BLaER1 treated with 17β-estradiol and CSF1 and Interleukin-3, amounts not matched to agents 10 nM and 100 nM (cell line): ENCODE measurements around the gene PTPRE.

Experiments
- H3K27ac ChIP-seq, 11 experiments: shearing (Covaris generic); formaldehyde crosslinking; 2 replicates each; pipeline ENCODE4 v1.8.1; 2022
- H3K27me3 ChIP-seq, 11 experiments: shearing (Covaris generic); formaldehyde crosslinking; 2 replicates each; pipeline ENCODE4 v1.8.1; 2022
- H3K36me3 ChIP-seq, 11 experiments: shearing (Covaris generic); formaldehyde crosslinking; 2 replicates each; pipeline ENCODE4 v1.8.1; 2022
- H3K4me1 ChIP-seq, 10 experiments: shearing (Covaris generic); formaldehyde crosslinking; 2 replicates each; pipeline ENCODE4 v1.8.1; 2022
- H3K4me2 ChIP-seq, 11 experiments: shearing (Covaris generic); formaldehyde crosslinking; 2 replicates each; pipeline ENCODE4 v1.8.1; 2022
- H3K4me3 ChIP-seq, 10 experiments: shearing (Covaris generic); formaldehyde crosslinking; 2 replicates each; pipeline ENCODE4 v1.8.1; 2022
- H3K9ac ChIP-seq, 11 experiments: shearing (Covaris generic); formaldehyde crosslinking; 2 replicates each; pipeline ENCODE4 v1.8.1; 2022
- H3K9me3 ChIP-seq, 11 experiments: shearing (Covaris generic); formaldehyde crosslinking; replicated peaks in 1 of 11; 2 replicates each; pipeline ENCODE4 v1.8.1; 2022
- H4K20me1 ChIP-seq, 11 experiments: shearing (Covaris generic); formaldehyde crosslinking; 2 replicates each; pipeline ENCODE4 v1.8.1; 2022
- Cebpa-rat ChIP-seq, 11 experiments: shearing (Covaris generic); IDR thresholded peaks; 2 replicates each; pipeline ENCODE4 v1.8.1; 2022

The PTPRE gene

GRCh38 chr10:128121750-128122412 is 215.0 kb downstream of the PTPRE start:
- Histone ChIP-seq H3K4me2 (peak overlapping the region in 9 of 11 experiments; percentile 19 to 100 (median 96); a peak in 12 of 22 replicates), H3K36me3 (peaks cover 0 to 77% (median 70%) of the 10 kb centered on the region in 11 experiments; a peak in 18 of 22 replicates), H3K27me3 (no peaks in the 10 kb centered on the region), H3K4me1 (peaks cover 26 to 44% (median 38%) of the 10 kb centered on the region in 10 experiments), H3K9ac (no peak overlapping the region), H3K4me3 (no peak overlapping the region), H3K27ac (0 out of 22 replicates have a peak overlapping the region, but pooled peaks of 1 of the 11 experiments have one; percentile 1), H4K20me1 (peaks cover 0 to 68% (median 56%) of the 10 kb centered on the region in 11 experiments; a peak in 18 of 22 replicates), H3K9me3 (no peaks in the 10 kb centered on the region)
- no peak for TF ChIP-seq Cebpa-rat (IDR thresholded peaks at IDR 0.05)

- H3K9ac ChIP-seq, result no peak overlapping the region
- H3K4me2 ChIP-seq, result peak overlapping the region; percentile 35 to 100 (median 96); a peak in 20 of 22 replicates
- peaks cover 33 to 47% (median 44%) of the 10 kb centered on the region in 10 experiments for H3K4me1 ChIP-seq
- H4K20me1 ChIP-seq, result peaks cover 0 to 57% (median 46%) of the 10 kb centered on the region in 11 experiments; a peak in 17 of 22 replicates
- 0 out of 22 replicates have a peak, but pooled peaks cover 0 to under 1% (median 0%) of the 10 kb centered on the region in 11 experiments for H3K27me3 ChIP-seq
- H3K27ac ChIP-seq, result peak overlapping the region in 3 of 11 experiments; percentile 7 to 16 (median 8); a peak in 3 of 22 replicates
- H3K9me3 ChIP-seq, result no peaks in the 10 kb centered on the region
- peak overlapping the region in 4 of 10 experiments; percentile 82 to 97 (median 96); a peak in 5 of 20 replicates for H3K4me3 ChIP-seq
- TF ChIP-seq Cebpa-rat (IDR thresholded peaks at IDR 0.05), result no peak
- peaks cover 0 to 66% (median 59%) of the 10 kb centered on the region in 11 experiments; a peak in 18 of 22 replicates for H3K36me3 ChIP-seq
Observed at GRCh38 chr10:128122931-128123330, 216.0 kb downstream of the PTPRE start.

GRCh38 chr10:128123846-128124245 is 216.9 kb downstream of the PTPRE start:
- H3K4me1 ChIP-seq, result peaks cover 35 to 47% (median 44%) of the 10 kb centered on the region in 10 experiments
- H3K36me3 ChIP-seq, result peaks cover 0 to 57% (median 50%) of the 10 kb centered on the region in 11 experiments; a peak in 18 of 22 replicates
- peaks cover 0 to 49% (median 38%) of the 10 kb centered on the region in 11 experiments; a peak in 17 of 22 replicates for H4K20me1 ChIP-seq
- H3K4me3 ChIP-seq, result peak overlapping the region in 9 of 10 experiments; percentile 75 to 100 (median 95); a peak in 16 of 20 replicates
- peak overlapping the region; percentile 94 to 100 (median 99) for H3K4me2 ChIP-seq
- H3K27me3 ChIP-seq, result 0 out of 22 replicates have a peak, but pooled peaks cover 0 to 3% (median 0%) of the 10 kb centered on the region in 11 experiments
- no peak for TF ChIP-seq Cebpa-rat (IDR thresholded peaks at IDR 0.05)
- no peaks in the 10 kb centered on the region for H3K9me3 ChIP-seq
- H3K27ac ChIP-seq, result peak overlapping the region in 8 of 11 experiments; percentile 7 to 99 (median 93); a peak in 10 of 22 replicates
- H3K9ac ChIP-seq, result peak overlapping the region in 9 of 11 experiments; percentile 89 to 100 (median 99); a peak in 16 of 22 replicates

- Histone ChIP-seq H4K20me1 (peaks cover 0 to 40% (median 29%) of the 10 kb centered on the region in 11 experiments; a peak in 17 of 22 replicates), H3K4me3 (peak overlapping the region; percentile 75 to 100 (median 93)), H3K36me3 (peaks cover 0 to 46% (median 39%) of the 10 kb centered on the region in 11 experiments; a peak in 17 of 22 replicates), H3K9ac (peak overlapping the region; percentile 86 to 100 (median 98)), H3K27me3 (0 out of 22 replicates have a peak, but pooled peaks cover 0 to 3% (median 0%) of the 10 kb centered on the region in 11 experiments), H3K4me1 (peaks cover 35 to 47% (median 44%) of the 10 kb centered on the region in 10 experiments), H3K27ac (peak overlapping the region in 10 of 11 experiments; percentile 69 to 99 (median 98); a peak in 19 of 22 replicates), H3K4me2 (peak overlapping the region; percentile 94 to 100 (median 99)), H3K9me3 (no peaks in the 10 kb centered on the region)
- TF ChIP-seq Cebpa-rat (IDR thresholded peaks at IDR 0.05), result no peak
Observed at GRCh38 chr10:128124813-128125403, 218.0 kb downstream of the PTPRE start.

- Histone ChIP-seq H3K9me3 (no peaks in the 10 kb centered on the region), H3K4me2 (peak overlapping the region; percentile 94 to 100 (median 99)), H3K27ac (peak overlapping the region; percentile 25 to 99 (median 97); a peak in 20 of 22 replicates), H4K20me1 (peaks cover 0 to 35% (median 24%) of the 10 kb centered on the region in 11 experiments; a peak in 16 of 22 replicates), H3K9ac (peak overlapping the region; percentile 86 to 100 (median 98)), H3K4me3 (peak overlapping the region; percentile 75 to 100 (median 93)), H3K4me1 (peaks cover 35 to 47% (median 44%) of the 10 kb centered on the region in 10 experiments), H3K36me3 (peaks cover 0 to 41% (median 34%) of the 10 kb centered on the region in 11 experiments; a peak in 17 of 22 replicates), H3K27me3 (0 out of 22 replicates have a peak, but pooled peaks cover 0 to 3% (median 0%) of the 10 kb centered on the region in 11 experiments)
- TF ChIP-seq Cebpa-rat (IDR thresholded peaks at IDR 0.05), result no peak
Observed at GRCh38 chr10:128125416-128125943, 218.6 kb downstream of the PTPRE start.

GRCh38 chr10:128125944-128126764 is 219.3 kb downstream of the PTPRE start, which contains the start of gene MKI67:
TSS of gene MKI67 (minus strand) at chr10:128126423. CDS start at chr10:128125667, 756 bp downstream.
- Histone ChIP-seq H3K27ac (peak within 1 kb of the TSS; percentile 25 to 99 (median 97); a peak in 20 of 22 replicates), H3K9me3 (no peaks in the 10 kb centered on the region), H4K20me1 (peaks cover 0 to 35% (median 21%) of the 10 kb centered on the region in 11 experiments; a peak in 16 of 22 replicates), H3K36me3 (peaks cover 0 to 35% (median 28%) of the 10 kb centered on the region in 11 experiments; a peak in 17 of 22 replicates), H3K9ac (peak within 1 kb of the TSS; percentile 86 to 100 (median 98)), H3K4me2 (peak within 1 kb of the TSS; percentile 94 to 100 (median 99)), H3K4me3 (peak within 1 kb of the TSS; percentile 75 to 100 (median 93)), H3K27me3 (0 out of 22 replicates have a peak, but pooled peaks cover 0 to 3% (median 0%) of the 10 kb centered on the region in 11 experiments), H3K4me1 (peaks cover 35 to 47% (median 44%) of the 10 kb centered on the region in 10 experiments)
- TF ChIP-seq Cebpa-rat (IDR thresholded peaks at IDR 0.05), result no peak

GRCh38 chr10:128128582-128128981 is 221.7 kb downstream of the PTPRE start:
- no peak overlapping the region for H3K9ac ChIP-seq
- H3K27me3 ChIP-seq, result 0 out of 22 replicates have a peak, but pooled peaks cover 0 to 3% (median 0%) of the 10 kb centered on the region in 11 experiments
- peak overlapping the region in 2 of 11 experiments; percentile 5 to 8; a peak in 2 of 22 replicates for H3K4me2 ChIP-seq
- no peak overlapping the region for H3K4me3 ChIP-seq
- TF ChIP-seq Cebpa-rat (IDR thresholded peaks at IDR 0.05), result no peak
- no peaks in the 10 kb centered on the region for H3K9me3 ChIP-seq
- H4K20me1 ChIP-seq, result peaks cover 0 to 14% (median 12%) of the 10 kb centered on the region in 11 experiments; a peak in 15 of 22 replicates
- H3K27ac ChIP-seq, result no peak overlapping the region
- H3K4me1 ChIP-seq, result peaks cover 16 to 36% (median 28%) of the 10 kb centered on the region in 10 experiments
- H3K36me3 ChIP-seq, result peaks cover 0 to 14% (median 11%) of the 10 kb centered on the region in 11 experiments; a peak in 10 of 22 replicates
